GM12865 (cell line): ENCODE data around the gene SH3PXD2A.

Source experiments
- DNase-seq: peaks from one replicate; pipeline ENCODE4 v3.0.0; 2010; ENCODE audit warnings: low read depth
- H3K4me3 ChIP-seq: 2 replicates; pipeline ENCODE4 v1.5.1; 2011; ENCODE audit warnings: mild to moderate bottlenecking, low read depth, low read length, control low read depth
- TF ChIP-seq, protein P1 (sequence below): IDR thresholded peaks from 2 replicates; pipeline ENCODE4 v1.5.1; 2011; ENCODE audit warnings: low read length, control low read depth, low read depth, inconsistent platforms; ENCODE audit not compliant: insufficient read depth; ENCODE audit errors: missing control alignments

SH3PXD2A gene

GRCh38 chr10:103769176-103769575 is 86.2 kb downstream of the SH3PXD2A start:
- no peak overlapping the region for H3K4me3 ChIP-seq
- TF ChIP-seq, protein P1, sequence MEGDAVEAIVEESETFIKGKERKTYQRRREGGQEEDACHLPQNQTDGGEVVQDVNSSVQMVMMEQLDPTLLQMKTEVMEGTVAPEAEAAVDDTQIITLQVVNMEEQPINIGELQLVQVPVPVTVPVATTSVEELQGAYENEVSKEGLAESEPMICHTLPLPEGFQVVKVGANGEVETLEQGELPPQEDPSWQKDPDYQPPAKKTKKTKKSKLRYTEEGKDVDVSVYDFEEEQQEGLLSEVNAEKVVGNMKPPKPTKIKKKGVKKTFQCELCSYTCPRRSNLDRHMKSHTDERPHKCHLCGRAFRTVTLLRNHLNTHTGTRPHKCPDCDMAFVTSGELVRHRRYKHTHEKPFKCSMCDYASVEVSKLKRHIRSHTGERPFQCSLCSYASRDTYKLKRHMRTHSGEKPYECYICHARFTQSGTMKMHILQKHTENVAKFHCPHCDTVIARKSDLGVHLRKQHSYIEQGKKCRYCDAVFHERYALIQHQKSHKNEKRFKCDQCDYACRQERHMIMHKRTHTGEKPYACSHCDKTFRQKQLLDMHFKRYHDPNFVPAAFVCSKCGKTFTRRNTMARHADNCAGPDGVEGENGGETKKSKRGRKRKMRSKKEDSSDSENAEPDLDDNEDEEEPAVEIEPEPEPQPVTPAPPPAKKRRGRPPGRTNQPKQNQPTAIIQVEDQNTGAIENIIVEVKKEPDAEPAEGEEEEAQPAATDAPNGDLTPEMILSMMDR, result no peak
- no peak for DNase-seq

- H3K4me3 ChIP-seq, result no peak overlapping the region
- no peak for DNase-seq
- TF ChIP-seq, protein P1, result no peak
Observed at GRCh38 chr10:103768345-103768744, 87.0 kb downstream of the SH3PXD2A start.

DNA sequence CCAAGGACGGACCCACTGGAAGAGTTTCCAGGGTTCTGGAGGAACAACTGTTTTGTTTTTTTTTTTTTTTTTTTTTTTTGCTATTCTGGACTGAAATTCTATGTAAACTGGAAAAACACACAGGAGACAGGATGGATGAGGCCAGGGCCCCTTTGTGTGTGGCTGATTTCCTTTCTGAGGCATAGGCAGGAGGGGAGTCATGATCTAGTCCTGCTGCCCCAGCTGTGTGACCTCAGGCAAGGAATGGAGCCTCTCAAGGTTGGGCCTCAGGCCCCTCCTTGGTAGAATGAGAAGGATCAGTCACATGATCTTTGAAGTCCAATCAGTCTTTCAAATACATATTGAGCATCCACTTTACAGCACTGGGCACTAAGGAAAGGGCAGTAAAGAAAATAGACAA is 87.6 kb downstream of the SH3PXD2A start:
- DNase-seq, result no peak
- no peak overlapping the region for H3K4me3 ChIP-seq
- TF ChIP-seq, protein P1, result no peak

DNA sequence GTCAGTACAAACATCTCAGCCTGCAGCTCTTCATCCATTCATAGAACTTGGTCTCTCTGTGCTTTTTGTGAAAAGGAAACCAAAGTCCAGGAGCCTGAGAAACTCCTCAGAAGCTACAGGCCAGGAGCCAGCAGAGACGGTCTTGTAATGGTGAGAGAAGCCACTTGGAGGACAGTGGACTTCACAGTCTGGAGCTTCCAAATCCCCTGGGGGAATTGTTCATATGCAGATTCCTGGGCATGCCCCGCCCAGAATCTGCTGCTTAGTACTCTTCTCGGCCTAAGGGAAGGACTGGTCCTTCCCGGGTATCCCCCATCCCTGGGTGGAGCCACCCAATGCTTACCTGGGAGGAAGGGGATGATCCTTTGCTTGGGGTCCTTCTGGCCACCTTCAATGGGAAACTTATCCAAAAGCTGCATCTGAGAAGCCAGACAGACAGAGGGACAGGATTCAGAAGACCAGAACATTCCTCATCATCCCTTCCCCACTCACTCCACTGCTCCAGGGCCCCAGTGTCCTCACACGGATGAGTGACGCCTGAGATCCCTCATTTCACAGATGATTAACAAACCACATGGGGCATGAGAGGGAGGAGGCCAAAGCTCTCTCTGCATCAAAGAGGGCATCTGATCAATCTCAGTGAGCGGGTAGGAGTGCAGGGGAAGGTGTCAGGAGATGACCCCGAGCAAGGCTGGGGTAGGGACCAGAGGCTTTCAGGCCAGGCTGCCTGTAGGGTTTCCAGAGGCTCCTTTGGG is 88.4 kb downstream of the SH3PXD2A start:
- no peak overlapping the region for H3K4me3 ChIP-seq
- no peak for DNase-seq
- TF ChIP-seq, protein P1, result no peak

GRCh38 chr10:103765981-103766380 is 89.4 kb downstream of the SH3PXD2A start:
- TF ChIP-seq, protein P1, result no peak
- peak; percentile 59 for DNase-seq
- no peak overlapping the region for H3K4me3 ChIP-seq

- H3K4me3 ChIP-seq, result no peak overlapping the region
- TF ChIP-seq, protein P1, result no peak
- DNase-seq, result no peak
Observed at GRCh38 chr10:103765168-103765567, 90.2 kb downstream of the SH3PXD2A start.
